HG03521 (cell line): Measurements from ENCODE around the gene CREB5.
"Not testable (repeated sequence)": the region's sequence is repeated elsewhere in the genome, so short reads cannot be mapped to it uniquely, and the experiment has no call there.

Experiments used
- ATAC-seq: cut with Tn5 transposase; IDR thresholded peaks from one replicate; pipeline ENCODE4 v1.9.1; 2021; ENCODE audit warnings: mild to moderate bottlenecking, moderate library complexity; ENCODE audit not compliant: unreplicated experiment

Gene CREB5

DNA sequence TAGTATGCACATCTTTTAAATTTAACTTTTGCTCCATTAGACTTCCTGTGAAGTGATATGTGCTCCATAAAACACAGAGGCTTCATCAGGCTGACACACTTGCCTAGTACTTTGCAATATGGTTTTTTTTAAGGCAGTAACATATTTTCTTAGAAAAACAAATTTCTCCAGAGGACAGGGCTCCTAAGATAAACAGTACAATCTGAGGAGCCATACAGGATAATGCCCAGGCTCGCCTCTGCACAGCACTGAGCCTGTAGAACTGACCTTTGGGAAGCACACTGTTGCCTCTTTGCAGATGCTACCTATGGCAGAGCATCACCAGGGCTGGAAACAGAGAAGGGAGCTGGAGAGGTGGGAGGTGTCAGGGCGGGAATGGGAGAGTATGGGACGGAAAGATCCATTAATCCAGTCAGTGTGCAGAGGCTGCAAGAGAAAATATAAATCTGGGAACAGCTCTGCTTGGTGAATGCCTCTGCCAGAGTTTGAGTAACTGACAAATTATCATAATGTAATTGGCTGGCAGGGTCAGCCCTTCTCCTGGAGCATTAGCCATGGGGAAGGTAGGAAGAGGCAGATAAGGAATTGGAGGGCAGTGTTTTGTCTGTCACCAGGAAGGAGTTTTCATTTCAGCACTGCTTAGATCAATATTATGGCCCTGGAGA is 132.3 kb downstream of the CREB5 start:
- ATAC-seq: no peak

- ATAC-seq: no peak
Measured at GRCh38 chr7:28546067-28546466, 133.7 kb downstream of the CREB5 start.

DNA sequence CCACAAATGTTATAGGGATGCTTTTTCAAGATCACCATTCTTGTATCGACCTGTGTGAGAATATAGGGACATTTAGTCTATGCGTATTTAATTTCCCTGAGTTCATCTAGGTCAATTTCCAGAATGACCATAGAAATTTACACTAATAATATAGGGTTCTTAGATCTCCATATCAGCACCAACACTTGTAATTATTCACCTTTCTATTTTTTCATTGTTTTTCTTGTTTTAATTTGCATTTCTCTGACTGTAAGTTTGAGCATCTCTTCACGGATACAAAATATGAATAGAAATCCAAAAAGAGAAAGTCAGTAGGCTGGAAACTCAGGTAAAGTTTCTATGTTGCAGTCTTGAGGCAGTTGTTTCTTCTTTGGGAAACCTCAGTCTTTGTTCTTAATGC is 134.8 kb downstream of the CREB5 start:
- ATAC-seq: no peak

- no peak for ATAC-seq
Measured at GRCh38 chr7:28548416-28548815, 136.1 kb downstream of the CREB5 start.

GRCh38 chr7:28549998-28550397 is 137.7 kb downstream of the CREB5 start:
- no peak for ATAC-seq

DNA sequence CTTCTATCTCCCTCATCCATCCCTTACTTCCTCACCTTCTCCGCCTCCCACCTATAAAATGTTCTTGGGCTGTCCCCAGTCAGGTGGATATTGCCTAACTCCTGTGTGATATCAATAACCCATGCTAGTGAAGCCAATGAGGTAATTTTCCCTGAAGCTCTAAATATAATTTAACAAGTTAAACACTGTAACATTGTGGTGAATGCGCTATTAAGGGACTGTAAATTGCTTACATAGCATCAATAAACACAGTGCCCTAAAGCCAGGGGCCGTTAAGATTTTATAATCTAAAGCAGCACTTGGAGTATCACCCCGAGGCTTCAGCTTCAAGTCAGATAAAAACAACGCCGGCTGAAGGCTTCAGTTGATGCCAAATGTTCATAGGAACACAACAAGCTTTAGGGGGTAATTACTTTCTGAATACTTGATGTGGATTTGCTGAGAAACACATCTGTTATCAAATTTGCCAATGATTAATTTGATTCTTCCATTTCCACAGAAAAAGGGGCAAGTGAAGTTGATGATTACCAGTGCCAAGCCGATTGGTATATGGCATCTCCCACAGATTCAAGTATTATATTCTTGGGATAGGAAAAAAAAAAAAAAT is 138.4 kb downstream of the CREB5 start:
- no peak for ATAC-seq

DNA sequence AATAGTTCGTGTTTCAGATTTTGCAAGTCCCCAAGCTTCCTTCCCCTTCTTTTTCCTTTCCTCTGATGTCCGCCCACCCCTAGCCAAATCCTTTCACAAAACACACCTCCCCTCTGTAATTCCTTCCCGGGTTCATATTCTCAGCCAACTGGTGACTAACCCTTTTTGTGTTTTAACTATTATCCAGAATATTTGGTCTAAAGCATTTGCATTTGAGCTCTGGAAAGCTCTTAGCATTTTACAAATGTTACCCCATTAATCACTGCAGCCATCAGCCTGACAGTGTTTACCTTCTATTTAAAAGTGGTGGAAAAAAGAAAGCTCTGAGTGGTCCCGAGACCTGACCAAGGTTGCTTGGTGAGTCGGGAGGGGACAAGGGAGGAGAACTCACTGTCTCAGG is 139.0 kb downstream of the CREB5 start:
- no peak for ATAC-seq

- not testable (repeated sequence) for ATAC-seq
Measured at GRCh38 chr7:28551766-28552165, 139.4 kb downstream of the CREB5 start.

GRCh38 chr7:28554802-28555471 is 142.6 kb downstream of the CREB5 start:
- no peak for ATAC-seq

- no peak for ATAC-seq
Measured at GRCh38 chr7:28556025-28556424, 143.7 kb downstream of the CREB5 start.

GRCh38 chr7:28556671-28557070 is 144.4 kb downstream of the CREB5 start:
- no peak for ATAC-seq

- no peak for ATAC-seq
Measured at GRCh38 chr7:28558236-28558635, 145.9 kb downstream of the CREB5 start.

- ATAC-seq: no peak
Measured at GRCh38 chr7:28560767-28561166, 148.4 kb downstream of the CREB5 start.

DNA sequence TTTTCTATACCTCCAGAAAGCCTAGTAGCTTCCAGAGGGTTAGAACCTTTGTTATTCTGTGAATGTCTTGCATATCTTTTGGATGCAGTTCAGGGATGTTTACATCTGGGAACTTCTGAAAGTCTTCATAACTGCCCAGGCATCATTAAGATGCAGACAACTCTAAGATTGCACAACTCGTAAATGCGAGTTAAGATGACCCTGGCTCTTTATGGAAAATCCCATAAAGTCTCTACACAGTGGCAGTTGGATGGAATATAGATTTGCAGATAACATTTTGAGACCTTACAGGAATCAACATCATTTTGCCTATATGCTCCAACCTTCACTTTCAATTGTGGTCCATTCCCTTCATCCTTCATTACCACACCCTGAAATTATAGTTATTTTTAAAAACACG is 151.7 kb downstream of the CREB5 start:
- no peak for ATAC-seq

GRCh38 chr7:28564755-28565374 is 152.5 kb downstream of the CREB5 start:
- no peak for ATAC-seq

GRCh38 chr7:28565980-28566379 is 153.7 kb downstream of the CREB5 start:
- ATAC-seq: no peak

DNA sequence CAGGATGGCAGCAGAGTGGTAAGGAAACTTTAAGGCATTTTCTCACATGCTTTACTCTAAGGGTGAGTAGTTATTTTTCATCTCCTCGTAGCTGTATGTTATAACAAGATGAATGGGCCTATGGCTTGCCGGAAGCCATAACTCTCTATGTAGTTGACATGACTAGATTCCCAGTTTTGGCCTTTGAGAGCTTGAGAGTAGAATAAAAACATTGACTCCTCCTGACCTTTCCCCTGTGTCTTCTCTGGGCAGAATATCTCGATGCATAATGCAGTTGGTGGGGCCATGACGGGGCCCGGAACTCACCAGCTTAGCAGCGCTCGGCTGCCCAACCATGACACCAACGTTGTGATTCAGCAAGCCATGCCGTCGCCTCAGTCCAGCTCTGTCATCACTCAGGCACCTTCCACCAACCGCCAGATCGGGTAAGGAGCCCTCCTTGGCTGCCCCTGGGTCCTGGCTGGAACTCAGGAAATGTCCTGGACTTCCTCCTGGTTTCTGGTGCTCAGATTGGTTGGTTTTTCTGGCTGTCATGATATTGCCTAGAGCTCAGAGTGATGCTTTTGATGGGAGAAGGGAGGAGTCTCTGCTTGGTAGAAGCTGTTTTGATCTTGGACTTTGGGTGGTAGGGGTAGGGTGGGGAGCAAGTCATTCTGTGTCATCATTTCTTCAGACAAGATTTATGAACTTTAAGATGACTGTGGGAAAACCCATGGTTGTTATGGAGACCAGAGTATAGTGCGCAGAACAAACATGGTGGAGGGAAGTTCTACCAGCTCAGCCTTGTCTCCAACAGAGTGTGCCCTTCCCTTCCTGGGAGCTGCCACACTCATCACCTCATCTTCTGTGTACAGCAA is 158.0 kb downstream of the CREB5 start:
- peak; percentile 57 for ATAC-seq

- no peak for ATAC-seq
Measured at GRCh38 chr7:28570970-28571288, 158.6 kb downstream of the CREB5 start.

GRCh38 chr7:28571405-28571804 is 159.1 kb downstream of the CREB5 start:
- no peak for ATAC-seq

GRCh38 chr7:28572321-28573058 is 160.2 kb downstream of the CREB5 start:
- no peak for ATAC-seq
